ENCODE measurements around the gene ATP6V0A4. TPM values are rescaled to one million over a fixed set of nuclear protein-coding genes. Genes with fewer than 3 reads are reported as not detected.

The ATP6V0A4 gene
- total RNA-seq, 1 experiment from 2014 or later: 1.1 TPM

- TF ChIP-seq ARID4B (CRISPR knock-in tag; IDR thresholded peaks at IDR 0.05; ENCODE audit: borderline replicate concordance) (no peak), FOXP4 (CRISPR knock-in tag; IDR thresholded peaks at IDR 0.05) (no peak), ZNF263 (CRISPR knock-in tag; IDR thresholded peaks at IDR 0.05; ENCODE audit: low read depth) (no peak), HMGA2 (CRISPR knock-in tag; IDR thresholded peaks at IDR 0.05) (no peak), IRF2 (CRISPR knock-in tag; IDR thresholded peaks at IDR 0.05; ENCODE audit: borderline replicate concordance, low read depth) (no peak), FOXJ3 (CRISPR knock-in tag; IDR thresholded peaks at IDR 0.05; ENCODE audit: borderline replicate concordance) (no peak)
Measured at GRCh38 chr7:138669364-138669763, 128.6 kb downstream of the ATP6V0A4 start (continued).

GRCh38 chr7:138668946-138669345 is 129.1 kb downstream of the ATP6V0A4 start:
- CTCF ChIA-PET: interaction anchor here (1.1 kb wide), 1 partner anchor 70 kb away, joined by 3 read pairs; no protein-coding TSS in a partner anchor
- peaks cover 28% of the 10 kb centered on the region for H3K9me3 Mint-ChIP-seq
- no peak overlapping the region for H3K27ac Mint-ChIP-seq
- H3K27me3 Mint-ChIP-seq (ENCODE audit: low read depth): no peaks in the 10 kb centered on the region; the same call in 1 of the 2 replicates
- DNase-seq (ENCODE audit: low spot score): no peak
- POLR2A ChIA-PET: interaction anchor here (0.6 kb wide), 1 partner anchor 725 kb away, joined by 3 read pairs; no protein-coding TSS in a partner anchor
- no peak overlapping the region for H3K4me3 Mint-ChIP-seq
- no peak for ATAC-seq
- peaks cover 11% of the 10 kb centered on the region for H3K36me3 Mint-ChIP-seq
- peaks cover 52% of the 10 kb centered on the region for H3K4me1 Mint-ChIP-seq
- TF ChIP-seq ZBTB21 (CRISPR knock-in tag; IDR thresholded peaks at IDR 0.05; ENCODE audit: borderline replicate concordance) (no peak), TCF7 (CRISPR knock-in tag; IDR thresholded peaks at IDR 0.05; ENCODE audit: low read depth) (no peak), TEAD1 (CRISPR knock-in tag; IDR thresholded peaks at IDR 0.05) (no peak), SOX15 (CRISPR knock-in tag; IDR thresholded peaks at IDR 0.05) (no peak), FOXP4 (CRISPR knock-in tag; IDR thresholded peaks at IDR 0.05) (no peak), ZNF219 (CRISPR knock-in tag; IDR thresholded peaks at IDR 0.05; ENCODE audit: borderline replicate concordance) (no peak), GRHL2 (CRISPR knock-in tag; IDR thresholded peaks at IDR 0.05; ENCODE audit: insufficient replicate concordance, severe bottlenecking) (no peak), ERG (CRISPR knock-in tag; IDR thresholded peaks at IDR 0.05) (no peak), ZNF281 (CRISPR knock-in tag; IDR thresholded peaks at IDR 0.05) (no peak), TP53 (CRISPR knock-in tag; IDR thresholded peaks at IDR 0.05) (no peak), NFYB (CRISPR knock-in tag; conservative IDR thresholded peaks at IDR 0.05; ENCODE audit: low read depth) (no peak), STAT6 (CRISPR knock-in tag; conservative IDR thresholded peaks at IDR 0.05; ENCODE audit: low read depth) (no peak), ZNF121 (CRISPR knock-in tag; IDR thresholded peaks at IDR 0.05) (no peak)
- TF ChIP-seq, protein P1, sequence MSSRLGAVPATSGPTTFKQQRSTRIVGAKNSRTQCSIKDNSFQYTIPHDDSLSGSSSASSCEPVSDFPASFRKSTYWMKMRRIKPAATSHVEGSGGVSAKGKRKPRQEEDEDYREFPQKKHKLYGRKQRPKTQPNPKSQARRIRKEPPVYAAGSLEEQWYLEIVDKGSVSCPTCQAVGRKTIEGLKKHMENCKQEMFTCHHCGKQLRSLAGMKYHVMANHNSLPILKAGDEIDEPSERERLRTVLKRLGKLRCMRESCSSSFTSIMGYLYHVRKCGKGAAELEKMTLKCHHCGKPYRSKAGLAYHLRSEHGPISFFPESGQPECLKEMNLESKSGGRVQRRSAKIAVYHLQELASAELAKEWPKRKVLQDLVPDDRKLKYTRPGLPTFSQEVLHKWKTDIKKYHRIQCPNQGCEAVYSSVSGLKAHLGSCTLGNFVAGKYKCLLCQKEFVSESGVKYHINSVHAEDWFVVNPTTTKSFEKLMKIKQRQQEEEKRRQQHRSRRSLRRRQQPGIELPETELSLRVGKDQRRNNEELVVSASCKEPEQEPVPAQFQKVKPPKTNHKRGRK (CRISPR knock-in tag; IDR thresholded peaks at IDR 0.05; ENCODE audit: borderline replicate concordance): no peak
